Progenitor cell of endocrine pancreas (in vitro differentiated cells): ENCODE data around the gene LDLRAP1. TPM values are rescaled to one million over a fixed set of nuclear protein-coding genes. Genes with fewer than 3 reads are reported as not detected.
A peak's percentile ranks its signal among the peaks of the same experiment; 100 is the strongest.

ENCODE experiments used
- DNase-seq: peaks from one replicate; pipeline ENCODE4 v3.0.0; 2021; ENCODE audit warnings: low spot score; ENCODE audit not compliant: unreplicated experiment
- H3K27ac Mint-ChIP-seq: 2 replicates; pipeline ENCODE4 v1.8.0; 2021; ENCODE audit warnings: mild to moderate bottlenecking, moderate library complexity, mixed read lengths
- H3K27me3 Mint-ChIP-seq: 2 replicates; pipeline ENCODE4 v1.8.0; 2021; ENCODE audit warnings: mixed read lengths
- H3K36me3 Mint-ChIP-seq: 2 replicates; pipeline ENCODE4 v1.8.0; 2022; ENCODE audit warnings: mixed read lengths; ENCODE audit not compliant: insufficient read depth
- H3K4me1 Mint-ChIP-seq: 2 replicates; pipeline ENCODE4 v1.8.0; 2021; ENCODE audit warnings: low read depth, mixed read lengths
- H3K4me3 Mint-ChIP-seq: 2 replicates; pipeline ENCODE4 v1.8.0; 2021; ENCODE audit warnings: low read depth, mild to moderate bottlenecking, moderate library complexity, mixed read lengths
- H3K9me3 Mint-ChIP-seq: 2 replicates; pipeline ENCODE4 v1.8.0; 2021; ENCODE audit warnings: low read depth, mixed read lengths
- total RNA-seq: library from RNA; stranded (reverse); gene quantifications from 2 replicates; pipeline ENCODE4 v1.2.1, GENCODE V29; 2021
- TF ChIP-seq, protein P1 (sequence below): fragments of 200-600 bp; sonication (generic); IDR thresholded peaks from one replicate; pipeline ENCODE4 v1.5.0; 2021; ENCODE audit warnings: antibody characterized with exemption, mild to moderate bottlenecking; ENCODE audit not compliant: unreplicated experiment

Gene LDLRAP1
- total RNA-seq, 1 donor from 2014 or later: 12.7 TPM

DNA sequence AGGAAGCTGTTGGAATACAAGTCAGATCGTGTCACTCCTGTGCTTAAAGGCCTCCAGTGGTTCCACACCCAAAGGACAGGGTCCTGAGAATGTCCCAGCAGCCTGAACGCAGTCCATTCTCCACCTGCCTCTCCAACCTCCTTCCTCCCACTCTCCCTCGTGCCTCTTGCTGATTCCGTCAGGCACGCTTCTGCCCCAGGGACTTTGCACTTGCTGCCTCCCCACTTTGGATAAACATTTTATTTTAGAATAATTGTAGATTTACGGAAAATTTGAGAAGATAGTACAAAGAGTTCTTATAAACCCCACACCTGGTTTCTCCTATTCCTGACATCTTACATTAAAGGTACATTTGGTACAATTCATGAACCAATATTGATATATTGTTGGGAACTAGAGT lies 28.4 kb upstream of the LDLRAP1 start:
- TF ChIP-seq, protein P1, sequence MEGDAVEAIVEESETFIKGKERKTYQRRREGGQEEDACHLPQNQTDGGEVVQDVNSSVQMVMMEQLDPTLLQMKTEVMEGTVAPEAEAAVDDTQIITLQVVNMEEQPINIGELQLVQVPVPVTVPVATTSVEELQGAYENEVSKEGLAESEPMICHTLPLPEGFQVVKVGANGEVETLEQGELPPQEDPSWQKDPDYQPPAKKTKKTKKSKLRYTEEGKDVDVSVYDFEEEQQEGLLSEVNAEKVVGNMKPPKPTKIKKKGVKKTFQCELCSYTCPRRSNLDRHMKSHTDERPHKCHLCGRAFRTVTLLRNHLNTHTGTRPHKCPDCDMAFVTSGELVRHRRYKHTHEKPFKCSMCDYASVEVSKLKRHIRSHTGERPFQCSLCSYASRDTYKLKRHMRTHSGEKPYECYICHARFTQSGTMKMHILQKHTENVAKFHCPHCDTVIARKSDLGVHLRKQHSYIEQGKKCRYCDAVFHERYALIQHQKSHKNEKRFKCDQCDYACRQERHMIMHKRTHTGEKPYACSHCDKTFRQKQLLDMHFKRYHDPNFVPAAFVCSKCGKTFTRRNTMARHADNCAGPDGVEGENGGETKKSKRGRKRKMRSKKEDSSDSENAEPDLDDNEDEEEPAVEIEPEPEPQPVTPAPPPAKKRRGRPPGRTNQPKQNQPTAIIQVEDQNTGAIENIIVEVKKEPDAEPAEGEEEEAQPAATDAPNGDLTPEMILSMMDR: no peak
- no peak for DNase-seq

DNA sequence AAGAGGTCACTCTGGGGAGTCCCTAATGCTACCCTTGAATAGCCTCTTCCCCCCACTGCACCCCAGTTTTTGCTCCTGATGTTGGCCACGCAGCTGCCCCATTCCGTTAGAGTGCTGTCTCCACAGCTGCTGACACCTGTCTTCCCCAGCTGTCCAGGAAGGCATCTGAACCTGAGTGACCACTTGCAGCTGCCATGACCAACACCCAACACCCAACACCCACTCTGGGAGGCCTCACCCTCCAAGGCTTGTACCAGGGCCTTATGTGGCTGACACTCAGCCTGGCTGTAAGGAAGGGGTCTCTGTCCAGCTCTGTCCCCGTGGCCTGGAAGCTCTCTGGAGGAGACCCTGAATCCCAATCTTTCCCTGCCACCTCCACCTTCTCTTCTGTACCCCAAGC lies 26.7 kb upstream of the LDLRAP1 start:
- no peaks in the 10 kb centered on the region for H3K36me3 Mint-ChIP-seq
- no peaks in the 10 kb centered on the region for H3K4me1 Mint-ChIP-seq
- no peaks in the 10 kb centered on the region for H3K9me3 Mint-ChIP-seq
- H3K27ac Mint-ChIP-seq: no peak overlapping the region
- TF ChIP-seq, protein P1: no peak
- no peaks in the 10 kb centered on the region for H3K27me3 Mint-ChIP-seq
- no peak overlapping the region for H3K4me3 Mint-ChIP-seq
- DNase-seq: no peak

More for the DNA sequence above, 28.4 kb upstream of the LDLRAP1 start:
- Mint-ChIP-seq H3K27ac (no peak overlapping the region), H3K4me3 (no peak overlapping the region), H3K36me3 (no peaks in the 10 kb centered on the region), H3K4me1 (no peaks in the 10 kb centered on the region), H3K9me3 (no peaks in the 10 kb centered on the region), H3K27me3 (no peaks in the 10 kb centered on the region)

DNA sequence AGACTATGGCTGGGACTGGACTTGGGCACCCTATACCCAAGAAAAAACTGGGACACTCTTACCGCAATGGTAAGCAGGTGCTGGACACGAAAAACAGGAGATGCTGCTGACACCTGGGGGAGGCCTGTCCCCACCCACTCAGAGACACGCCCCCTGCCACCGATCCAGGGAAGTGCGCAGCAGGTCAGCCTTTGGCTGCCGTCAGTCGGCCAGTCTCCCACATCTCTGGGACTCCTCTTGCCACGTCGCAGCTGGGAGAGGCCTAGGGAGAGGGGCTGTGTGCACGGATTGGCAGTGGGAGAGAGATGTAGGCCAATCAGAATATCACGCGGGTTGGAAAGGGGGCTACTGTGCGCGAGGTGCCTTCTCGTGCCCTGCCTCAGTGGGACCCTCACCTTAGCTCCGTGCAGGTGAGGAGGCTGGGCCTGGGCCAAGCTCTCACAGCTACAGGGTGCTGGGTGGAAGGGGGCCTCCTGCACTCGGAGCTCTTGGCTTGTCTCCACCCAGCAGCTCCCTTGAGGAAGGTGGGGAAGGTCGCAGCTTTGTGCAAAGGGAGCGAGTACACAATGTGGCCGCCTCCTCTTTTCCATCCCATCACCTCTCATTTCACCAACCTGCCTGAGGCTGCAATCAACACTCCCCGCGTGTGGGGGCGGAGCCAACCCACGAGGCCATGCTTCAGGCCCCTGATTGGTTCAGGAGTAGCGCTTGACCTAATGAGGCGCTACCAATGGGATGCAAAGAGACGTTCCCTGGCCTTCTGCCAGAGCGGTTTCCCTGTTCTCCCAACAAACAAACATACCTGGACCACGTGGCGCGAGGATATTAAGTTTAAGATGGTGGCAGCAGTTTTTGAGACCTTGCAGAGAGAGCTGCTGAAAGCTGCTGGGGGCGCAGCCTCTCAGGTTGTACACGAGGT lies 25.7 kb upstream of the LDLRAP1 start:
- H3K27ac Mint-ChIP-seq: no peak overlapping the region
- no peak for DNase-seq
- no peaks in the 10 kb centered on the region for H3K9me3 Mint-ChIP-seq
- H3K4me1 Mint-ChIP-seq: peaks cover 2% of the 10 kb centered on the region
- H3K4me3 Mint-ChIP-seq: no peak overlapping the region
- TF ChIP-seq, protein P1: no peak
- no peaks in the 10 kb centered on the region for H3K27me3 Mint-ChIP-seq
- no peaks in the 10 kb centered on the region for H3K36me3 Mint-ChIP-seq

DNA sequence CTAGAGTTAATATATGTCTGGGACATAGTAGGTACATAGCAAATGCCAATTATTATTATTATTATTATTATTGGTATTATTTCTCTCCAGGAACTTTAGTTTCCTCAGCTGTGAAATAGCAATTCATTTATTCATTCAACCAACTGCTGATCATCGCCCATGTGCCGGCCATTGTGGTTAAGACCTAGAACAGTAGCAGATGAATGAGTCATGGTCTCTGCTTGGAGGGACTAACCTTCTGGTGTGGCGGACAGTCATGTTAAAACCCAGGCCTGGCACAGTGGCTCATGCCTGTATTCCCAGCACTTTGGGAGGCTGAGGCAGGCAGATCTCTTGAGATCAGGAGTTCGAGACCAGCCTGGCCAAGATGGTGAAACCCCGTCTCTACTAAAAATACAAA lies 23.8 kb upstream of the LDLRAP1 start:
- DNase-seq: no peak
- Mint-ChIP-seq H3K9me3 (peaks cover under 1% of the 10 kb centered on the region), H3K27me3 (no peaks in the 10 kb centered on the region), H3K27ac (no peak overlapping the region), H3K4me3 (no peak overlapping the region), H3K4me1 (peaks cover 5% of the 10 kb centered on the region), H3K36me3 (no peaks in the 10 kb centered on the region)
- TF ChIP-seq, protein P1: no peak

DNA sequence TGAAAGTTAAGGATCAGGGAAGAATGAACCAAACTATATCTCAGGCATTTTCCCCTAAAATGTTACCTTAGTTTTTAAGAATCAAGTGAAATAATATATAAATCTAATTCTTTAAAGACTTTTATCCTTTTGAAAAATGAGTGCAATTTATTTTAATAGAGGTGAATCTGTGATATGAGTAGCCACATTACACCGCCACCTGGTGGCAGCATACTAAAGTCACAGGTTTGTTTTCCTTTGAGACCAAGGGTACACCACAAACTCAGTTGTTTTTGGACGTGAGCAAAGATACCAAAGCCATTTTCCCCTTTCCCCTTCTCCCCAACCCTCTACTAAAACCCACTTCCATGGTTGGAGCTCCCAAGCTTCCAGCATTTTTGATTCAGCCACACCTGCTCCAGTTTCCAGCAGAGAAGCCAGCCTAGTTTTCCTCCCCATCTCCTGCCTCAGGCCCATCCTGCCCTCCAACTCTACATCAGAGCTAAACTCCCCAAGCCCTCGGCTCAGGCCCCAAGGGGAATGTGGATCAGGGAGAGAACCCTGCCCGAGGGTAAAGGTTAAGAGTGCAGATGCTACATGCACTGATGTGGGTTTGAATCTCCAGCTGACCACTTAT lies 22.9 kb upstream of the LDLRAP1 start:
- Mint-ChIP-seq H3K4me3 (no peak overlapping the region), H3K36me3 (no peaks in the 10 kb centered on the region), H3K9me3 (peaks cover 10% of the 10 kb centered on the region), H3K27ac (no peak overlapping the region), H3K4me1 (peaks cover 5% of the 10 kb centered on the region), H3K27me3 (no peaks in the 10 kb centered on the region)
- TF ChIP-seq, protein P1: peak; percentile 93
- DNase-seq: no peak
